HG02884 (cell line): Measurements from ENCODE around the gene KMO.
A peak's percentile ranks its signal among the peaks of the same experiment; 100 is the strongest.

Source experiments
- ATAC-seq: cut with Tn5 transposase; IDR thresholded peaks from one replicate; pipeline ENCODE4 v1.9.1; 2021; ENCODE audit warnings: mild to moderate bottlenecking, moderate library complexity; ENCODE audit not compliant: unreplicated experiment

KMO gene

GRCh38 chr1:241536304-241536703, 4.1 kb downstream of the KMO start:
- no peak for ATAC-seq

DNA sequence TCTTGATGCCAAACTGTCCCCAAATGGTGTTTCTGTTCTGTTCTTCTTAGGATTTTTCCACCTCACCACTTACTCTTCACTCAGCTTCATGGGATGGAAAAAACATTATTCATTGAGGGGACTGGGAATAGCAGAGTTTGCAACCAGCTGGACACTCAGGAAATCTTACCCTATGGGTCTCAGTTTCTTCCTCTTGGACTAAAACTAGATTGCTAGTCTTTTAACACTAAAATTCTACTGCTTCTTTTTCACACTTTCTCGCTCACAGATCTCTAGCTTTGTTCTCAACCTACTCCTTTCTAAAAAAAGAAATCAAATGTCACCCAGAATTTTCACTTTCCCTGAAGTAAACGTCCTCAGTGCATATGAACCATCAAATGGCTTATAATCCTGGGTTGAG, 4.8 kb downstream of the KMO start:
- ATAC-seq = no peak

DNA sequence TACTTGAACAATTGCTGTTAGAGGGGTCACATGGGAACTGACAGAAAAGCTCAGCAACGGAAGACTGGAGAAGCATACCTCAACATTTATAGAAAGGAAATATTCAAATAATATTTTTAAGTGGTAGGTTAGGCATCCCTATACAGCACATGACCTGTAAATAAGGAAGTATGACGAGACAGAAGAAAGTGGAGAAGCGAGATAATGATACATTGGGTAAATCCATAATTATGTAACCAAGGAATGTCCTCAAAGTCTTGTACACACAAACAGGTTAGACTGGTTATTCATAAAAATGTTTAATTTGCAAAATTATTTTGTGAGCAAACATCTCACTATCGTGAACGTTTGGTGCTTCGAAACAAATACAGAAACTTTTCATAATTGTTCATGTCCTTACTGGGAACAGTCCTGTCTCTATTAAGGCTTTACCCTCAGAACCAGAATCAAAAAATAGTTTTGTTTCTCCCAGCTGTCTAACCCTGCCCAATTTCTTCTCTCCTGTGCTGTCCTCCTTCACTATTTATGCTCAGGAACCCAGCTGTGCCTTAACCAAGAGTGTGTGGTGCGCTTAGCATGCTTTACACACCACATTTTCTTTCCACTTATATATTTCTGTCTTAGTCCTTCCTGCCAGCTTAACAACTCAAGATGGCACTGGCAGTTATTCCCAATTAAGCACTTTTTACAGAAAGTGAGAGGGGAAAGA, 10.2 kb downstream of the KMO start:
- ATAC-seq = no peak

GRCh38 chr1:241548008-241548407, 15.8 kb downstream of the KMO start:
- ATAC-seq = no peak

- ATAC-seq = no peak
These were observed 18.1 kb downstream of the KMO start for GRCh38 chr1:241550318-241550717.

GRCh38 chr1:241551759-241552638, 19.8 kb downstream of the KMO start:
- ATAC-seq = peak; percentile 80

DNA sequence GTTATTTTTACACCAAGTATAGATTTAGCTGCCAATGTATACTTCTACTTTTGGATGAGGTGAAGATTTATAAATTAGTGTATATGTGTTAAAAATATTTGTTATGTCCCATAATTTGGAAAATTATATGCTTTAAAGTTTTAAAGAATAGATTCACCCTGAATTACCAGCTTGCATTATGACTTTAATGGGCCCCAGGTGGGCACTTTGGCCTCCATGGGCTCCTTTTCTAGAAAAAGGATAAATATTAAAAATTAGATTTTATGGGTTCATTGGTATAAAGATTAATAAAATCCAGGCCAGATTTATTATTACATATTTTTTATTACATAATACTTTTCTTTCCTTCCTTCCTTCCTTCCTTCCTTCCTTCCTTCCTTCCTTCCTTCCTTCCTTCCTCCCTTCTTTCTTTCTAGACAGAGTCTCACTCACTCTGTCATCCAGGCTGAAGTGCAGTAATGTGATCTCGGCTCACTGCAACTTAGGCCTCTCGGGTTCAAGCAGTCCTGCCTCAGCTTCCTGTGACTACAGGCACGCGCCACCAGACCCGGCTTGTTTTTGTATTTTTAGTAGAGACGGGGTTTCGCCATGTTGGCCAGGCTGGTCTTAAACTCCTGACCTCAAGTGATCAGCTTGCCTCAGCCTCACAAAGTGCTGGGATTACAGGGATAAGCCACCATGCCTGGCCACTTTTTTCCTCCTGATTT, 21.9 kb downstream of the KMO start:
- ATAC-seq = no peak

DNA sequence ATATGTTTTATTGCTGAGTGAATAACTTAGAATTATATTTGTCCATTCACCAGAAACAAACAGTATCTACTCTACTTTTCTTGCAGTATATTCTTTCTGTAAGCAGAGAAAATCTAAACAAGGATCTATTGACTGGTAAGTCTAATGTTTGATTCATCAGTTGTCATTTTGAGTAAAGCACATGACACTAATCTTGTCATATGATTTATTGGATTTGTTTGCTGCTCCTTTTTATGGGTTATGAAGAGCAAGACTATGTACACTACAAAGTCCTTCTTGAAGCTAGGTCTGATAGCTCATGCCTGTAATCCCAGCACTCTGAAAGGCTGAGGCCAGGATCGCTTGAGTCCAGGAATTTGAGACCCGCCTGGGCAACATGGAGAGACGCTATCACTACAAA, 23.3 kb downstream of the KMO start:
- ATAC-seq = no peak

- no peak for ATAC-seq
These were observed 24.9 kb downstream of the KMO start for GRCh38 chr1:241557031-241557430.

DNA sequence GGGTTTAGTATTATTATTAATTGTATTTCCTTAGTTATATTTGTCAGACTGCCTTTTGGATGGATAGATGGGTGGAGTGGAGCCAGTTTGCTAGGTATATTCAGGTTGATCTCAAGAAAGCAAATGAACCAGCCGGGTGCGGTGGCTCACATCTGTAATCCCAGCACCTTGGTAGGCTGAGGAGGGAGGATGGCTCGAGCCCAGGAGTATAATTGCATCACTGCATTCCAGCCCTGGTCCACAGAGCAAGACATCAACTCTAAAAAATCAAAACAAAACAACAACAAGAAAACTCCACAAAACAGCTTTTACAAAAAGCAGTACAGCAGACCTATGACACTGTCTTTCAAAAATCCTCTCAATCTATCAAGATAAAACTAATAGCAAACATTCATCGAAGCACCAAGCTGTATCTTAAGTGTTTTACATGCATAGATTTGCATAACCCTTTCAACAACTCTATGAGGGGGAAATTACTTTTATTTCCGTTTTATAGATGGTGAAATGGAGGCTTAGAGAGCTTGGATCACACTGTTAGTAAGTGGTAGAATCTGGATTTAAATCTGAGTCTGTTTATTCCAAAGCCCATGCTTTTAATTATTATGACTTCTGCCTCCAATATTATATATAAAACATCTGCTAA, 25.5 kb downstream of the KMO start:
- ATAC-seq = no peak

DNA sequence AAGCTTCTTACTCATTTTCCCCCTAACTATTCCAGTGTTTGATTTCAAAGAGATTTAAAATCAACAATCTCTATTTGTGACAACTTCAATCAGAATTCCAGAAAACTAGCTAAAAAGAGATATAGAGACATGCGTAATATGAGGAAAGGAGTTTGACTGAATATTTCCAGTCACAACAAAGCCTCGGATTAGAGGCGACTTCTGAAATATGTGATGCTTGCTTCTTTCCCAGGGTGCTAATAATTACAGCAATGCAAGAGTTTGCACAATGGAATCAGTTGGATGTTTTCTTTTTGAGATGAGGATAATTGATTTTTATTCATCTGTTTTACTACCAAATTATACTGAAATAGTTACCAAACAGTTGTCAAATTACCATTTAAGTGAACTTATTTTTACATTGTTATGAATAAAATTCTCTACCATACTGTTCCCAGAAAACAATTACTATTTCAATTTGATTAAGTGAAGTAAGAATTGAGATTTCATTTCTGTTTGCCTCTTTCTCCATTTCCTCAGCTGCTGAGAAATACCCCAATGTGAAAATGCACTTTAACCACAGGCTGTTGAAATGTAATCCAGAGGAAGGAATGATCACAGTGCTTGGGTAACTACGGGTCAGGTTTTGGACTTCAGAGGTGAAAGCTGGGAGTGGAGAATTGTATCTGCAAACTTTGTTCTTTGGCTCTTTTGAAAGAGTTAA, 28.1 kb downstream of the KMO start:
- ATAC-seq = no peak

GRCh38 chr1:241560849-241561187, 28.6 kb downstream of the KMO start:
- ATAC-seq = no peak

GRCh38 chr1:241569848-241570247, 37.7 kb downstream of the KMO start:
- no peak for ATAC-seq

- ATAC-seq = no peak
These were observed 42.0 kb downstream of the KMO start for GRCh38 chr1:241574154-241574553.

DNA sequence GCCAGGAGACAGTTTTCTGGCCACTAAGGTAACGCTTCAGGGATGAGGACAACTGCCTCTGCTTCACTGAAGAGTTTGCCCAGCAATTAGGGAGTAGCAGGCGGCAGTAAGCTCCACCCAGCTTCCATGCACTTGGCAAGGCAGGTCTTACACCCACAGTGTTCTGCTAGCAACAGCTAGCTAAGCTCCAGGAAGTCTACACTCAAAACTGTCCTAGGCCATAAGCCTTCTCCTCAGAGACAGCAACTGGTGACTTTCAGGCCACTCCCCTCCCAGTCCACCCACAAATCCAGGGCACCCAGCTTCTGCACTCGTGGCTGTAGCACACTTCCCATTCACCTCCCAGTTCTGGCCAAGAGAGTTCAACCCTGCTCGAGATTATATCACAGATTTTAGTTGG, 47.3 kb downstream of the KMO start:
- peak; percentile 76 for ATAC-seq

DNA sequence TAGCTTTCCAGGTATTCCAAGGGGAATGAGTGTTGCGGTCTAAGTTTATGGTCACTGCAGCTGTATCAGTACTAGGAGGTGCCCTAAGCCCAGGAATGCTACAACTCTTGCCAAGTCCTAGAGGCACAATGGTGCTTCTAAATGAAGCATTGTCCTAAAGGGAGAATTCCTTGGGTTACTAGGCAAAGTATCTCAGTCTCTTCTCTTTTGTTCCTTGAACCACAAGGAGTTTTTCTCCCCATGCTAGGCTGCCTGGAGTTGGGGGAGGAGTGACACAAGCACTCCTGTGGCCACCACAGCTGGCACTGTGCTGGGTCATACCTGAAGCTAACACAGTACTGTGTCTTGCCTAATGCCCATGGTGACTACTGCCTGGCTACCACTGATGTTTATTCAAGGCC, 50.7 kb downstream of the KMO start:
- no peak for ATAC-seq

- no peak for ATAC-seq
These were observed 54.8 kb downstream of the KMO start for GRCh38 chr1:241586905-241587512.

DNA sequence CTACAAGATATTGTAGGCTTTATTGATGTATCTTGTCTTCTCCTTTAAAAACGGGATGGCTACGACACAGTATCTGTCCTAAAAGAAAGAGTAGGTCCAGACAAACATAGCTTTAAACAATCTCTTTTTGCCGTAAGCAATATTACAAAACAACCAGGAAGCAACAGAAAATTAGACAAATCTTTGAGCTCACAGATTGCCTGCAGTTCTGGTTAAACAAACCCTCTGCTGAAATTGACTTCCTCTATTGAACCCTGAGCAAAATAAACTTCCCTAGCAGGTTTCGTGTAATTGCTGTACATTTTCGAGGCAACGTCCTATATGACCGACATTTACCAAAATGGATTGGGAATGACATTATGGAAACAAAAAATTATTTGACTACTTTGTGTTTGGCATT, 57.3 kb downstream of the KMO start:
- no peak for ATAC-seq

GRCh38 chr1:241590719-241591118, 58.5 kb downstream of the KMO start:
- ATAC-seq = no peak

GRCh38 chr1:241591317-241591716, 59.1 kb downstream of the KMO start:
- no peak for ATAC-seq
